HG02981 (cell line): Measurements from ENCODE around the gene BCDIN3D.
"Not testable (repeated sequence)": the region's sequence is repeated elsewhere in the genome, so short reads cannot be mapped to it uniquely, and the experiment has no call there.

Experiments used
- ATAC-seq: cut with Tn5 transposase; IDR thresholded peaks from one replicate; pipeline ENCODE4 v1.9.1; 2021; ENCODE audit warnings: mild to moderate bottlenecking, moderate library complexity; ENCODE audit not compliant: unreplicated experiment

The BCDIN3D gene

DNA sequence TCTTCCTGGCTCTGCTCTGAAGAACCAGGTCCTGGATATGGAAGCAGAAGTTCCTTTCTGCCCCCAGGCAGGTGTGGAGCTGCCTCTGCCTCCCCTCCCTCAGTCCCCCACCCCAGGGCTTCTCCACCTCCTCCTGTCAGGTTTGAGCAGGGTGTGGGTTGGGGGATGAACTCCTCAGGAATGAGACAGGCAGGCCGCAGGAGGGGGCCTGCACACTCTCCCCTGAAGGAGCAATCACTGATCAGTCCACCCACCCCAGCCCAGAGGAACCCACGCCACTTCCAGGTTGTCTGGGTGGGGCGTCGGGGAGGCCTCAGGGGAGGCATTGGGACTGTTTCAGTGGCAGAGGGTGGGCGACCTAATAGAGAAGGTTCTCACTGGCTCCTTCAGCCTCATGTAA, 34.2 kb upstream of the BCDIN3D start:
- ATAC-seq = no peak

DNA sequence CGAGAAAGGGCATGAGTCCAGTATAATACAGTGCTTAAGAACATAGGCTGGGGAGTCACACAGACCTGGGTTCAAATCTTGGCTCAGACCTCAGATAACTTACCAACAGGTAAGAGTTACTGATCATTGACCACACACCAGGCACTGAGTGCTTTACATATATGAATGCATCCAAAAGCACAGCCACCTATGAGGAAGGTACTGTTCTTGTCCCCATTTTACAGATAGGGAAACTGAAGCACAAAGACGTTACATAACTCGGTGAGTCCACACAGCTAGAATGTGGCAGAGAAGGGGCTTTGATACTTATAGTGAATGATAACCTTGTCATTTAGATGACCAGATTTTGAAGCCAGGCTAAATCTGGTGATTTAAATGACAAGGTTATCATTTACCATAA, 33.2 kb upstream of the BCDIN3D start:
- ATAC-seq = no peak

DNA sequence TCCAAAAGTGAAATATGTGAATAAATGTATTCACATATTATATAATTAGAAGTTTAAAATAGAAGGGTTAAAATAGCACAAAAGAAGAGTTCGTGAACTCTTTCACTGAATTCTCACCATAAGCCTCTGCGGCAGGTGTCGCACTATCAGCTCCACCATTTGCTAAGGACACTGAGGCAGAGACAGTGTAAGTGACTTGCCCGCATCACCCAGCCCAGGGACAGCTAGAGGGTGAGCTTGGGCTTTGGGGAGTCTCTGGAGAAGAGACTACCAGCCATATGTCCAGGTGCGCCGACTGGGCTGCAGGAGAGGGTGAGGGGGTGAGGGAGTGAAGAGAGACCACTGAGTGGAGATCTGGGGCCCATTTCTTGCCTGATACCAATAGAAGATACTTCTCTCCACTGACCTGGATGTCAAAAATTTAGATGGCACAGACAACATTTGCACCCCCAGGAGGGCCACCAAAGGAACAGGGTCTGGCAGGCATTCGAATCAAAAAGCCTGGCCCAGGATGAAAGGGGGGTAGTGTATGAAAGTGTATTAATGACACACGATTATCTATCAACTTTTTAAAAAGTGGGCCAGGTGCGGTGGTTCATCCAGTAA, 32.3 kb upstream of the BCDIN3D start:
- ATAC-seq = no peak

DNA sequence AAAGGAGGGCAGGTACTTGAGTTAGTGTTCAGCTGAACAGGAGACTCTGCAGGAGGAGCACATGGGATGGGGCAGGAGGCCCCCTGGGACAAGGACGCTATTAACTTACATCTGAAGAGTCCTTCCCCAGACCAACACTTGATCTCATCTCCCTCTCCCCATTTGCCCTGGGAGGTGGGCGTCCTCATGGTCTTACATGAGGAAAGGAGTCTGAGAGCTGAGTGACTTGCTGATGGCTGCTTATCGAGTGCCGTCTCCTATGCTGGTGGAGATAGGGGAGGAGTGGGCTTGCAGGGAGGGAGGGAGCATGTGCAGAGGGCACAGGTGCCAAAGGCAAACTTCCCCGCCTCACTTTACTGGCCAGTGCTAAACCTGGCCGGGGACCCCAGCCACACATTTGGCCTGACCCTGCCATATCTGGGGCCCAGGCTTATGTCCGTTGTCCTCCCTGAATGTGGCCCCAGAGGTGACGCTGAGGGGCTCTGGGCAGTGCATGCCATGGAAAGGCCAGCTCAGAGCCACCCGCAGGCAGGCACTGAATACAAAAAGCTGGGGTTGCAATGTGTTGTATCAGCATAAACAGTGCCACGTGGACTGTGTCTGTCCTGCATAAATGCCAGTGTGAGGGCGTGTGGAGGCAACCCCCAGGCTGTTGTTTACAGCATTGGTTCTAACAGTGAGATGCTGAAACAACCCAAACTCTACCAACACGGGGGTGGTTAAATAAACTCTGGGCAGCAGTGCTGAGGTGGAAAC, 31.4 kb upstream of the BCDIN3D start:
- no peak for ATAC-seq

- no peak for ATAC-seq
Observed at GRCh38 chr12:49873361-49873934, 30.5 kb upstream of the BCDIN3D start.

GRCh38 chr12:49872781-49873181, 29.9 kb upstream of the BCDIN3D start:
- no peak for ATAC-seq

DNA sequence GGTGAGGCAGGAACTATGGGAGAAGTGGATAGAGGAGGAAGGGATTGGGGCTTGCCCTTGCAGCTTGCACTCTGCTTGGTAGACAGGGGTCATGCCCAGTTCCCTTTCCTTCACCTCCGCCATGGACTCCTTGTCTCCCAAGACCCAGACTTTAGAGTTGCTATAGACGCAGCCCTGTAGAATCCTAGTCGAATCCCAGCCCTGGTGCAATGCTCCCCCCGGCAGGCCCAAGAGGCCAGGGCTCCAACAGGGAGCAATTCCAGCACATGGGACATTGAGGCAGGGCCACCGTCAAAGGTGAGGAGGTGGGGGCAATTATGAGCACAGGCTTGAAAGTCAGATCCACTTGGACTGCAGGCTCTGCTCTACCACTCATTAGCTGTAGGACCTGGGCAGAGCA, 29.5 kb upstream of the BCDIN3D start:
- no peak for ATAC-seq

- not testable (repeated sequence) for ATAC-seq
Observed at GRCh38 chr12:49871811-49872251, 28.9 kb upstream of the BCDIN3D start.

GRCh38 chr12:49871263-49871561, 28.3 kb upstream of the BCDIN3D start:
- ATAC-seq = no peak

GRCh38 chr12:49870501-49871262, 27.8 kb upstream of the BCDIN3D start:
- no peak for ATAC-seq

DNA sequence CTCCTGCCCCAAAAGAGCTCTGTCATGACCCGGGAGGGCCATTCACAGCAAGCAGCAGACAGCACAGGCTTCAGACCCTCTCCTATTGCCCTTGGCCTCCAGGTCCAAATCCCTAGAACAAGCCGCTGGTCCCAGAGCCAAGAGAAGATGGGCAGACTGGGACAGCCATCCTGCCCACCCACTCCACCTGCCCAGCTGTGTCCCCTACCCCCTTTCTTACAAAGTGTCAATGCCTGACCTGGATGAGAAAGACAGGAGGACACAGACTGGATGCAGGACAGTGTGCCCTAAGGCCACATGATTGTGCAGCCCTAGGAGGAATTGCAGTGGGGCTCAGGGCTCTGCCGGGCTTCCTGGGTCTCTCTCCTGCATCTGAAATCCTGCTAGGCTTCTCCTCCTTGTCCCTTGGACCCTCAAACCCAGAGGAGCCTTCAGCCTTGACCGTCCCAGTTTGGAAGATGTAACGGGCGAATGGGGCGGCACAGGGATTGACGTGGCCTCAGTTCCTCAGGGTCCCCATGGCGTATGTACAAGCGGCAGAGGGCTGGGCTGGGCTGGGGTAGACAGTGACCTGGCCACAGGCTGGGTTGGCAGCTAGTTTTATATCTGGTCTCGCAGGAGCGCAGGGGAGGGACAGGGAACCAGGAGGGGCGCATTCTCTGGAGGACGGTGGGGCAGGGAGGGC, 27.1 kb upstream of the BCDIN3D start:
- no peak for ATAC-seq

DNA sequence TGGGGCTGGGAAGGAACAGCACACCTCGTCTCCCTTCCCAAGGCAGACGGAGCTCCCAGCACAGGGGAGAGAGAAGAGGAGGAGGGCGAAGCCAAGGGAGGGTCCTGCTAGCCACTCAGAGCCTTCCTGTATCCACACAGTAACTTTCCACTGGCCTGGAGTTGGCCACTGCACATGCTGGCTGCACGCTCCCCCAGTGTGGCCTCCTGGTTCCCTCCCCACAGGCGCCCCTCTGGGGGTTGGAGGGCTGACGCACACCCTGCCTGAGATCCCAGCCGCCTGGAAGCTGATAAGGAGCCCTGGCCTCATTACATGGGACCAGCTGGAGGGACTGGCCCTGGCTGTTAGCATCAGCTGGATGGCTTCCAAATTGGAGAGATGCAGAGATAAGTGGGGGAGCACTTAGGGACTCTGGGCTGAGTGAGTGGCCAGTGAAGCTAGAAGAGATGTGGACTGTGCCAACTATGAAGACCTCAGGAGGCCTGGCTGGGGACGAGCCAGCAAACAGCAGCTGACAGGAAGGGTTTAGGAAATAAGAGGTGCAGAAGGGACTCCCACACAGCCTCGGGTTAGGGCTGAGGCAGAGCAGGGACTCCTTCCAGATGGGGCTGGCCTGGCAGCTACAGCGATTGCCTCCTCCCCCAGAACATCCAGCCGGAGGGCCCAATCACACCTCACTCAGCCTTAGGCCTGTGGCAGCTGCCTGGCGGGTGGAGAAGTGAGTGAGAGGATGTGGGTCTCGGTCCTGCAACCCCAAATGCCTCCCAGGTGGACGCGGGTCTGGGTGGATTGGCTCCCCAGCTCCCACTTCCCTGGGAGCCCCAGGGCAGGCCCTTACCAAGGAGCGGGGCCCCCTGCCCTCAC, 26.3 kb upstream of the BCDIN3D start:
- no peak for ATAC-seq

- ATAC-seq = no peak
Observed at GRCh38 chr12:49868449-49868848, 25.5 kb upstream of the BCDIN3D start.

DNA sequence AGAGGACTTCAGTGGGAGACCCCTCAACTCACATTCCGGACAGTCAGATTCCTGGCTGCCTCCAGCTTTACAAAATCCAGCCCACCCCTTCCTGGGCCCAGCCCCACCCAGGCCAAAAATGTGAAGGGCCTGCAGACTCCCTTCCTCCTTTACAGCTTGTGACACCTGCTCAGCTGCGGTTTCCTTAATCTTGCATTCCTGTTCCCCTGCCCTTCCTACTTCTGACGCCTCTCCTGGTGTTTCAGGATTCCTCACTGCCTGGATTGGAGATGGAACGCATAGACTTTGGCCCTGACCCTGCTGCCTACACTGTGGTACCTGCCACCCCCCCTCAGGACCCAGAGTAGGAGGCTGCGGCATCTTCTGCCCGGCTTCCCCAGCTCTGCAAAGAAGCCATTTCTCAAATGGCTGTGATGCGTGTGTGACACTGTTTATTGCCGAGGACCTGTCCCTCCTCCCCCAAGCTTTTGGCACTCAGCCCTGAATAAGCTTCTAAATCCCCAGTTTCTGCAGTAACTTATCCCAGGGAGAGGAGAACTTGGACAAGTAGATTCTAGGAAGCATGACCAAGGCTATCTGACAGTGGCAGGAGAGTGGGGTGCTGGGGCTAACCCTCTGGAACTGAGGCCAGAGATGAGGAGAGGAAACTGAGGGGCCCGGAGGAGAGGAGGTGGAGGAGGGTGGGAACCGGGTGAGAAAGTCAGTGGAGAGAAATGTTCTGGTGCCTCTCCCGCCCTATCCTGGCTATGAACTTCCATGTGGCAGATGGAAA, 24.9 kb upstream of the BCDIN3D start:
- ATAC-seq = no peak

DNA sequence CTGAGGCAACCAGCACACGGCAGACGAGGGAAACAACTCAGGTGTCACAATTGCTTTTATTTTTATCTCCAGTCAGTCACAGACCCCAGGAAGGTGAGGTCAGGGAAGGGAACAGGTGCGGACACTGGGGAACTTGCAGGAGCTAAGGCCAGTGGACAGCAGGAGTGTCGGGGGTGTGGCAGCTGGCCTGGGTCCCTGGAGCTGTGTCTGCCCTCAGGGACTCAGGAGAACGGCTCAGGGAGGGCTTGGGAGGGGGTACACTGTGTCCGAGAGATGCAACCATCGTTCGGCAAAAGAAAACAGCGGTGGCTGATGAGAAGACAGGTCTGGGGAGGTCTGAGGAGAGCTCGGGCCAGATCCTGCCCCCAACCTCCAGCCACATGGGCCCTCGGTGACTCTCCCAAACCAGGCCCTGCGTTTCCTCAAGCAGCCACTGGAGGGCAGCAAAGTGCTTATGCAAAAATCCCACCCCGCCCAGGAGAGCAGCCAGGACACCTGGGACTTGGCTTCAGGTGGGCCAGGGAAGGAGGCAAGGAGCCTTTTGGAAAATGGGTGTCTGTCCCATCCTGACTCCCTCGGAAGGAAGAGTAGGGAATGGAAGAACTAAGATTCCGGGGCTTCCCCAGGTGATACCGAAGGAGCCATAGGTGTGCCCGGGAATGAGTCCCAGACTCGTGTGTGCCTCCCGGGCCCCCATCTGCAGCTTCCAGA, 24.1 kb upstream of the BCDIN3D start:
- ATAC-seq = no peak

GRCh38 chr12:49865782-49866135, 22.9 kb upstream of the BCDIN3D start:
- no peak for ATAC-seq

GRCh38 chr12:49865109-49865781, 22.3 kb upstream of the BCDIN3D start:
- no peak for ATAC-seq

DNA sequence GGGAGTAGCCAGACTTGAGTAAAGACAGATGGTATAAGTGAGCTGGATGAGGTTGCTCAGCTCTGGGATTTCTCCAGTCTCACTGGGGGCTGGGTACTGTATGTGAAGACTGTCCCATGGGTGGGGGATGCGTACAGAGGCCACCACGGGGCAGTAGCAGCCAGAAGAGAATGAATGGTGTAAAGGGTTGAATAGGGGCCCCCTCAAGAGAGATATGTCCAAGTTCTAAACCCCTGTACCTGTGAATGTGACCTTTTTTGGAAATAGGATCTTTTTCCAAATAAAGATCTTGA, 21.8 kb upstream of the BCDIN3D start:
- ATAC-seq = no peak
